Measurements from ENCODE around the gene LIPE. TPM values are rescaled to one million over a fixed set of nuclear protein-coding genes. Genes with fewer than 3 reads are reported as not detected.

Gene LIPE
- total RNA-seq, 4 donors from 2014 or later, result 77.1 to 717 (median 234) TPM

- Histone ChIP-seq H3K4me1 (peaks cover 0 to 10% (median 0%) of the 10 kb centered on the region in 4 donors), H3K27me3 (no peaks in the 10 kb centered on the region), H3K36me3 (peaks cover 0 to 69% (median 0%) of the 10 kb centered on the region in 3 donors), H3K4me3 (no peak overlapping the region), H3K27ac (no peak overlapping the region), H3K9me3 (no peaks in the 10 kb centered on the region)
- WGBS, 2 donors, result 93 to 96% methylated on average over 11 of the region's 11 CpGs
- TF ChIP-seq CTCF (IDR thresholded peaks at IDR 0.05) (no peak), EP300 (IDR thresholded peaks at IDR 0.05) (no peak), POLR2A (IDR thresholded peaks at IDR 0.05) (no peak)
- no peak for DNase-seq (ENCODE audit: low spot score in 2 of 2)
Observed at GRCh38 chr19:42374826-42375376, 52.3 kb downstream of the LIPE start.

GRCh38 chr19:42370626-42371175 is 56.5 kb downstream of the LIPE start:
- no peak for DNase-seq (ENCODE audit: low spot score in 2 of 2)
- no peaks in the 10 kb centered on the region for H3K27me3 ChIP-seq
- no peak for TF ChIP-seq EP300 (IDR thresholded peaks at IDR 0.05)
- no peak for TF ChIP-seq CTCF (IDR thresholded peaks at IDR 0.05)
- no peak for TF ChIP-seq POLR2A (IDR thresholded peaks at IDR 0.05)
- no peaks in the 10 kb centered on the region for H3K9me3 ChIP-seq
- H3K4me3 ChIP-seq, result no peak overlapping the region
- peaks cover 0 to 92% (median 0%) of the 10 kb centered on the region in 3 donors for H3K36me3 ChIP-seq
- H3K4me1 ChIP-seq, result peaks cover 0 to 4% (median 0%) of the 10 kb centered on the region in 4 donors
- no peak overlapping the region for H3K27ac ChIP-seq
- WGBS, 2 donors, result 71 to 81% methylated on average over 11 of the region's 12 CpGs

DNA sequence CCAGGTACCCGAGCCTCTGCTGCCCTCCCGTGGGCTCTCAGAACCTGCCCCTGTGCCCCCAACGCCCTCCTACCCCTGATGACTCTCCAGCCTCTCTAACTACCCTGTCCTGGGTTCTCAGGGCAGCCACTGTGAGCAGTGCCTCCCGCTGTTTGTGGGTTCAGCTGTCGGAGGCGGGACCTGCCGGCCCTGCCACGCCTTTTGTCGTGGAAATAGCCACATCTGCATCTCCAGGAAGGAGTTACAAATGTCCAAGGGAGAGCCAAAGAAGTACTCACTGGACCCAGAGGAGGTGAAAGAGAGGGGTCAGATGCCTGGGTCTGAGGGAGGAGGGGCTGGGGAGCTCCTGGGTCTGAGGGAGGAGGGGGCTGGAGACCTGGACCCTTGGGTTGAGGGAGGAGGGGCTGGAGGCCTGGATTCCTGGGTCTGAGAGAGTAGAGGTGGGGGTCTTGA is 57.1 kb downstream of the LIPE start:
- Histone ChIP-seq H3K9me3 (no peaks in the 10 kb centered on the region), H3K27me3 (no peaks in the 10 kb centered on the region), H3K36me3 (peaks cover 0 to 89% (median 0%) of the 10 kb centered on the region in 3 donors), H3K4me3 (no peak overlapping the region), H3K4me1 (peaks cover 0 to 4% (median 0%) of the 10 kb centered on the region in 4 donors), H3K27ac (no peak overlapping the region)
- no peak for DNase-seq (ENCODE audit: low spot score in 2 of 2)
- no peak for TF ChIP-seq CTCF (IDR thresholded peaks at IDR 0.05)
- TF ChIP-seq EP300 (IDR thresholded peaks at IDR 0.05), result no peak
- TF ChIP-seq POLR2A (IDR thresholded peaks at IDR 0.05), result no peak
- WGBS, 2 donors, result 57 to 68% methylated on average over 9 of the region's 9 CpGs

DNA sequence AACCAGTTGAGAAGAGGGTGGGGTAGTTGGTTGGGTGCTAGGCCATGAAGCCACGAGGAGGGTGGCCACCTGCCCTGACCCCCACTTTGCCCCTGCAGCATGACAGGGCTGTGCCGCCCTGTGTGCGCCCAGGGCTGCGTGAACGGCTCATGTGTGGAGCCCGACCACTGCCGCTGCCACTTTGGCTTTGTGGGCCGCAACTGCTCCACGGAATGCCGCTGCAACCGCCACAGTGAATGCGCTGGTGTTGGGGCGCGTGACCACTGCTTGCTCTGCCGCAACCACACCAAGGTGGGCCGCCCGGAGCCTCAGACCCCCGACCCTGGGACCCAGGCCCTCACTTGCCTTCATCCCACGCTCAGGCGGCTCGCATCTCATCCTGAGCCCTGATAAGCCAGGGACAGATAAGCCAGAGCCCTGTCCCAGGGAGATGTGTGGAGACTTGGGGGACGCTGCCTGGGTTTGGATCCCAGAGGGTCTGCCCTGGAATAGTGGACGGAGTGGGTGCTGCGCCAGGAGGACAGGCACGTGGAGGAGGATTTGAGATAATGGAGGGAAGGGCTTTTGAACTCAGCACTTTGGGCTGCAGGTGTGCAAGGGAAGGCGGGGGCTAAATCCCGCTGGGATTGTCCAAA is 57.6 kb downstream of the LIPE start:
- no peak for TF ChIP-seq EP300 (IDR thresholded peaks at IDR 0.05)
- no peak for TF ChIP-seq CTCF (IDR thresholded peaks at IDR 0.05)
- TF ChIP-seq POLR2A (IDR thresholded peaks at IDR 0.05), result no peak
- Histone ChIP-seq H3K27me3 (no peaks in the 10 kb centered on the region), H3K4me3 (no peak overlapping the region), H3K9me3 (no peaks in the 10 kb centered on the region), H3K36me3 (peaks cover 0 to 89% (median 0%) of the 10 kb centered on the region in 3 donors), H3K4me1 (peaks cover 0 to 4% (median 0%) of the 10 kb centered on the region in 4 donors), H3K27ac (no peak overlapping the region)
- DNase-seq (ENCODE audit: low spot score in 2 of 2), result no peak
- 87 to 94% methylated on average over 27 of the region's 27 CpGs for WGBS, 2 donors

DNA sequence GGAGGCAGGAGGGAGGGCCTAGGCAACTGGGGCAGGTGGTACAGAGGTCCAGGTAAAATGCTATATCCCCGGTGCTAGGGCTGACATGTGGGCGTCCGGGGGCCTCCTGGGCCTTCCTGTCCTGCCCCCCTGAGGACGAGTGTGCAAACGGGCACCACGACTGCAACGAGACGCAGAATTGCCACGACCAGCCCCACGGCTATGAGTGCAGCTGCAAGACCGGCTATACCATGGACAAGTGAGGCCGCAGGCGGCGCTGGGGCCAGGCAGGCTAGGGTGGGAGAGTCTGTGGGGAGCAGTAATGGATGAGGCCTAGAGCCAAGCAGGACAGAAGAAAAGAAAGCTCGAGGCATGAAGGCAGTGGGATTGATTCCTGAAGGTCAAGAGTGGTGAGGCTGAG is 58.4 kb downstream of the LIPE start:
- TF ChIP-seq EP300 (IDR thresholded peaks at IDR 0.05) (no peak), CTCF (IDR thresholded peaks at IDR 0.05) (no peak), POLR2A (IDR thresholded peaks at IDR 0.05) (no peak)
- no peak for DNase-seq (ENCODE audit: low spot score in 2 of 2)
- peaks cover 0 to 4% (median 0%) of the 10 kb centered on the region in 4 donors for H3K4me1 ChIP-seq
- H3K4me3 ChIP-seq, result no peak overlapping the region
- H3K36me3 ChIP-seq, result peaks cover 0 to 90% (median 0%) of the 10 kb centered on the region in 3 donors
- peaks cover 0 to 3% (median 0%) of the 10 kb centered on the region in 4 donors for H3K9me3 ChIP-seq
- H3K27ac ChIP-seq, result no peak overlapping the region
- WGBS, 2 donors, result 89% methylated on average over 15 of the region's 15 CpGs
- no peaks in the 10 kb centered on the region for H3K27me3 ChIP-seq

All from tibial nerve (tissue), 4 donors.